MCF 10A (cell line): Measurements from ENCODE around the gene RHPN2. TPM values are rescaled to one million over a fixed set of nuclear protein-coding genes. Genes with fewer than 3 reads are reported as not detected.
"Not testable (repeated sequence)": the region's sequence is repeated elsewhere in the genome, so short reads cannot be mapped to it uniquely, and the experiment has no call there.

Experiments used
- BruUV-seq: library from RNA; stranded (reverse); fragments of 400-500 nt; replicated peaks from 2 replicates; lab custom pipeline; 2021; lab: Mats Ljungman, UMichigan
- CTCF ChIA-PET: fragments of 300-600 bp; sonication (Branson Sonifier 250); formaldehyde crosslinking; extraction: SDS; loops from one replicate; lab custom pipeline; 2021; ENCODE audit warnings: antibody characterized with exemption, inconsistent platforms; lab: Yijun Ruan, JAX
- POLR2A ChIA-PET: fragments of 300-600, 350-650 bp; sonication (Branson Sonifier 250); formaldehyde crosslinking; extraction: SDS; loops from one replicate; lab custom pipeline; 2020; ENCODE audit warnings: antibody characterized with exemption, inconsistent platforms; lab: Yijun Ruan, JAX
- DNase-seq: peaks from one replicate; pipeline ENCODE4 v3.0.0-alpha.2; 2018; ENCODE audit not compliant: unreplicated experiment
- H3K27ac Mint-ChIP-seq: one replicate; pipeline ENCODE4 v1.8.0; 2022; ENCODE audit warnings: mild to moderate bottlenecking, low read depth, mixed read lengths; ENCODE audit not compliant: unreplicated experiment
- H3K27me3 Mint-ChIP-seq: one replicate; pipeline ENCODE4 v1.8.0; 2022; ENCODE audit warnings: mixed read lengths; ENCODE audit not compliant: insufficient read depth, unreplicated experiment
- H3K36me3 Mint-ChIP-seq: one replicate; pipeline ENCODE4 v1.8.0; 2022; ENCODE audit warnings: mild to moderate bottlenecking, moderate library complexity, mixed read lengths; ENCODE audit not compliant: insufficient read depth, unreplicated experiment
- H3K4me1 Mint-ChIP-seq: one replicate; pipeline ENCODE4 v1.8.0; 2022; ENCODE audit warnings: mixed read lengths; ENCODE audit not compliant: insufficient read depth, unreplicated experiment
- H3K4me3 Mint-ChIP-seq: one replicate; pipeline ENCODE4 v1.8.0; 2022; ENCODE audit warnings: mild to moderate bottlenecking, moderate library complexity, mixed read lengths; ENCODE audit not compliant: unreplicated experiment
- H3K9me3 Mint-ChIP-seq: one replicate; pipeline ENCODE4 v1.8.0; 2022; ENCODE audit warnings: mixed read lengths; ENCODE audit not compliant: unreplicated experiment
- intact Hi-C: fragments of 100-400 bp; cut with micrococcal nuclease; formaldehyde crosslinking; loops from 2 replicates; pipeline ENCODE4 v1.14.1; 2022
- total RNA-seq: library from RNA; stranded (reverse); gene quantifications from 2 replicates; pipeline ENCODE4 v1.2.3, GENCODE V29; 2022
- TF ChIP-seq, protein P1 (sequence below): fragments of 200-600 bp; IDR thresholded peaks from one replicate; pipeline ENCODE4 v1.8.0; 2022; ENCODE audit warnings: antibody characterized with exemption, mild to moderate bottlenecking; ENCODE audit not compliant: unreplicated experiment

The RHPN2 gene
- total RNA-seq, 1 experiment from 2014 or later = 5.5 TPM

DNA sequence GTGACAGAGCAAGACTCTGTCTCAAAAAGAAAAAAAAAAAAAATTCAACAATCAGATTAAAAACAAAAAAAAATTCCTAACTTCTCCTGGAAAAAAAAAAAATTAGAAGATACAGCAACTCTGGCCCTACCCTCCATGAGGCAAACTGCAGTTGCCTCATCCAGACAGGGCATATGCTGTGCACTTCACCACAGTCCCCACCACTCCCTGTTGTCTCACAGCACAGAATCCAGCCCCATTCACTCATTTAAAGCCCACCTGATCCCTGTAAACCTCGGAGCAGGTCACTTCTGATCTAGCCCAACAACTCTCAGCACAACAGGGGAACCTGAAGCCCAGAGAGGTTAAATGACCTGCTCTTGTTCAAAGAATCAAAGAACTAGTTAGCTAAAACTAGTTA, 24.9 kb downstream of the RHPN2 start:
- intact Hi-C loops = no loop called here
- H3K9me3 Mint-ChIP-seq = no peaks in the 10 kb centered on the region
- no peak for DNase-seq
- H3K36me3 Mint-ChIP-seq = no peaks in the 10 kb centered on the region
- H3K27me3 Mint-ChIP-seq = no peaks in the 10 kb centered on the region
- H3K4me3 Mint-ChIP-seq = no peak overlapping the region
- TF ChIP-seq, protein P1, sequence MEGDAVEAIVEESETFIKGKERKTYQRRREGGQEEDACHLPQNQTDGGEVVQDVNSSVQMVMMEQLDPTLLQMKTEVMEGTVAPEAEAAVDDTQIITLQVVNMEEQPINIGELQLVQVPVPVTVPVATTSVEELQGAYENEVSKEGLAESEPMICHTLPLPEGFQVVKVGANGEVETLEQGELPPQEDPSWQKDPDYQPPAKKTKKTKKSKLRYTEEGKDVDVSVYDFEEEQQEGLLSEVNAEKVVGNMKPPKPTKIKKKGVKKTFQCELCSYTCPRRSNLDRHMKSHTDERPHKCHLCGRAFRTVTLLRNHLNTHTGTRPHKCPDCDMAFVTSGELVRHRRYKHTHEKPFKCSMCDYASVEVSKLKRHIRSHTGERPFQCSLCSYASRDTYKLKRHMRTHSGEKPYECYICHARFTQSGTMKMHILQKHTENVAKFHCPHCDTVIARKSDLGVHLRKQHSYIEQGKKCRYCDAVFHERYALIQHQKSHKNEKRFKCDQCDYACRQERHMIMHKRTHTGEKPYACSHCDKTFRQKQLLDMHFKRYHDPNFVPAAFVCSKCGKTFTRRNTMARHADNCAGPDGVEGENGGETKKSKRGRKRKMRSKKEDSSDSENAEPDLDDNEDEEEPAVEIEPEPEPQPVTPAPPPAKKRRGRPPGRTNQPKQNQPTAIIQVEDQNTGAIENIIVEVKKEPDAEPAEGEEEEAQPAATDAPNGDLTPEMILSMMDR = no peak
- H3K27ac Mint-ChIP-seq = no peak overlapping the region
- H3K4me1 Mint-ChIP-seq = no peaks in the 10 kb centered on the region
- ChIA-PET CTCF (no interaction called here), POLR2A (no interaction called here)
- BruUV-seq = no TSS peak

DNA sequence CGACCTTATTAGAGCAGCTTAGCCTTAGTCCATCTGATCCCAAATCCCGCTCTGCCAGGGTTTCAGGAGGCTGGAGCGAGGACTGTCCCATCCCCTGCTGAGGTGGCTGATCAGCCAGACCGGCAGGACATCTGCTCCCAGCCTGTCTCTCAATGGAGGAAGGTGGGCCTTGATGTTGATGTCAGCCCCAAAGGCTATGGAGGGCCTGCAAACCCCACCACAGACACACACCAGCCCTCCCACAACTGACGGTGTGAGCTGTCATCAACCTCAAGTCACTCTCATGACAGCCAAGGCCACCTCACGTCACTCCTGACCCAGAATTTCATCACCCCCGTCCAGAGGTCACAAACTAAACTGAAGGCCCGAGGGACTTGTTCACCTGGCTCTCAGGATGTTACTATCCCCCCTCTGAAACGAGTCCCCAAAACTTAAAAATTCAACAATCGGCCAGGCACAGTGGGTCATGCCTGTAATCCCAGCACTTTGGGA, 25.5 kb downstream of the RHPN2 start:
- DNase-seq = no peak
- no peak overlapping the region for H3K27ac Mint-ChIP-seq
- no peak overlapping the region for H3K4me3 Mint-ChIP-seq
- no peaks in the 10 kb centered on the region for H3K9me3 Mint-ChIP-seq
- H3K36me3 Mint-ChIP-seq = no peaks in the 10 kb centered on the region
- TF ChIP-seq, protein P1 = no peak
- BruUV-seq = no TSS peak
- CTCF ChIA-PET = interaction anchor here (0.9 kb wide), 1 partner anchor 196 kb away, joined by 3 read pairs; no protein-coding TSS in a partner anchor
- H3K4me1 Mint-ChIP-seq = no peaks in the 10 kb centered on the region
- H3K27me3 Mint-ChIP-seq = no peaks in the 10 kb centered on the region
- intact Hi-C loops = no loop called here
- POLR2A ChIA-PET = no interaction called here

DNA sequence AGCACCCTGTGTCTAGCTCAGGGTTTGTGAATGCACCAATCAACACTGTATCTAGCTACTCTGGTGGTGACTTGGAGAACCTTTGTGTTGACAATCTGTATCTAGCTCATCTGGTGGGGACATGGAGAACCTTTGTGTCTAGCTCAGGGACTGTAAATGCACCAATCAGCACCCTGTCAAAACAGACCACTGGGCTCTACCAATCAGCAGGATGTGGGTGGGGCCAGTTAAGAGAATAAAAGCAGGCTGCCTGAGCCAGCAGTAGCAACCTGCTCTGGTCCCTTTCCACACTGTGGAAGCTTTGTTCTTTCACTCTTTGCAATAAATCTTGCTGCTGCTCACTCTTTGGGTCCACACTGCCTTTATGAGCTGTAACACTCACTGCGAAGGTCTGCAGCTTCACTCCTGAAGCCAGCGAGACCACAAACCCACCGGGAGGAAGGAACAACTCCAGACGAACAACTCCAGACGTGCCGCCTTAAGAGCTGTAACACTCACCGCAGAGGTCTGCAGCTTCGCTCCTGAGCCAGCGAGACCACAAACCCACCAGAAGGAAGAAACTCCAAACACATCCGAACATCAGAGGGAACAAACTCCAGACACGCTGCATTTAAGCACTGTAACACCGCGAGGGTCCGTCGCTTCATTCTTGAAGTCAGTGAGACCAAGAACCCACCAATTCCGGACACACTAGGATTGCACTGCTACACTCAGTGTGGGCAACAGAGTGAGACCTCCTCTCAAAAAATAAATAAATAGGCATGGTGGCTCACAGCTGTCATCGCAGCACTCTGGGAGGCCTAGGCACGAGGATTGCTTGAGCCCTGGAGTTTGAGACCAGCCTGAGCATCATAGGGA, 27.3 kb downstream of the RHPN2 start:
- BruUV-seq, POLR2A ChIA-PET, H3K4me3 Mint-ChIP-seq, DNase-seq, H3K36me3 Mint-ChIP-seq, intact Hi-C loops, H3K27me3 Mint-ChIP-seq, H3K4me1 Mint-ChIP-seq, H3K9me3 Mint-ChIP-seq: not testable (repeated sequence)
- CTCF ChIA-PET = interaction anchor here (0.7 kb wide), 2 partner anchors 10 to 16 kb away, joined by 3 read pairs; no protein-coding TSS in a partner anchor
- H3K27ac Mint-ChIP-seq = peak overlapping the region; percentile 57

DNA sequence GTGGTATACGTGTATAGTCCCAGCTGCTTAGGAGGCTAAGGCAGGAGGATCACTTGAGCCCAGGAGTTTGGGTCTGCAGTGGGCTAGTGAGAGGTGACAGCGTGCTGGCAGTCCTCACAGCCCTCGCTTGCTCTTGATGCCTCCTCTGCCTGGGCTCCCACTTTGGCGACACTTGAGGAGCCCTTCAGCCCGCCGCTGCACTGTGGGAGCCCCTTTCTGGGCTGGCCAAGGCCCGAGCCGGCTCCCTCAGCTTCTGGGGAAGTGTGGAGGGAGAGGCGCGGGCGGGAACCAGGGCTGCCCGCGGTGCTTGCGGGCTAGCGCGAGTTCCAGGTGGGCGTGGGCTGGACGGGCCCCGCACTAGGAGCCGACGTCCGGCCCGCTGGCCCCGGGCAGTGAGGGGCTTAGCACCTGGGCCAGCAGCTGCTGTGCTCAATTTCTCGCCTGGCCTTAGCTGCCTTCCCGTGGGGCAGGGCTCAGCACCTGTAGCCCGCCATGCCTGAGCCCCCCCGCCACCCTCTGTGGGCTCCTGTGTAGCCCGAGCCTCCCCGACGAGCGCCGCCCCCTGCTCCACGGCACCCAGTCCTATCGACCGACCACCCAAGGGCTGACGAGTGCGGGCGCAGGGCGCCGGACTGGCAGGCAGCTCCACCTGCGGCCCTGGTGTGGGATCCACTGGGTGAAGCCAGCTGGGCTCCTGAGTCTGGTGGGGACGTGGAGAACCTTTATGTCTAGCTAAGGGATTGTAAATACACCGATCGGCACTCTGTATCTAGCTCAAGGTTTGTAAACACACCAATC, 28.1 kb downstream of the RHPN2 start:
- H3K9me3 Mint-ChIP-seq, H3K36me3 Mint-ChIP-seq, H3K27me3 Mint-ChIP-seq, BruUV-seq, H3K27ac Mint-ChIP-seq, H3K4me1 Mint-ChIP-seq, H3K4me3 Mint-ChIP-seq, DNase-seq, intact Hi-C loops: not testable (repeated sequence)
- CTCF ChIA-PET = interaction anchor here (0.7 to 1.2 kb wide), 2 partner anchors 11 to 18 kb away, joined by 3 to 4 read pairs; no protein-coding TSS in a partner anchor
- POLR2A ChIA-PET = interaction anchor here (0.9 kb wide), 1 partner anchor 17 kb away, joined by 4 read pairs; no protein-coding TSS in a partner anchor
